ENCODE measurements around the gene SHD.

The SHD gene

DNA sequence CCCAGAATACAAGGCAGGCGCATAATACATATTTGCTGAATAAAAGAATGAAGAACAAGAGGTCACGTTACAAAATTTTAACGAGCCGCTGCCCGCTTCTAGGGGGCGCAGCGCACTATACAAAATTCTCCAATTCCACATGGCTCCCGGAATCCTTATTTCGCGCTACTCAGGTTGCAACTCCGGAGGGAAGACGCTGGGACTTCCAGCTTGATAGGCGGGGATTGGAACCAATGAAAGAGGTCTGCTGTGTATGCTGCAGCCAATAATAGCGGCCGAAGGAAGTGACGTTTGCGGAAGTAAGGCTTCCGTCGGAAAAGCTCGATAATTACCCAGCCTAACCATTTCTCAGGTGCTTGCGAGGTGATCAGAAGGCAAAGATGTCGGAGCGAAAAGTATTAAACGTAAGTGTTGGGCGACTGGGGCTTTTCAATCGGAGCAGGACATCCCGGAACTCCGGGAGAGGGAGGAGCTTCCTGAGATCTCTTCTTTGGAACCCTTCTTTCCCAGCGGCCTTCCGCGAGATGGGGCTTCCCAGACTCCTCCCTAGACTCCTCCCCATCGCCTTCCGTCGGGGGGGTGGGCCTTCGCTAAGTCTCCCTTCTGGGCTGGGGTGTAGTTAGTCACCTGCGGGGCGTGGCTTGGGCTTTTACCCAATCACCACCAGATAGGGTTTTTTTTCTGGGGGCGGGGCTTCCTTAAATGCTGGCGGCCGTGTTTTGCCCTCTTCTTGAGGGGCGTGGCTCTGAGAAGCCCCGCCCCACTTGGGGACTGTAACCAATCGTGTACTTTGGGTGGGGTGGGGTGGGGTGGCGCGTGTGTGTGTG lies 32.1 kb upstream of the SHD start, which contains the start of gene YJU2:
TSS of gene YJU2 (plus strand) at position 314 of the 827 bp plus-strand sequence. CDS start at position 381, 67 bp downstream.
- Histone ChIP-seq H3K4me1 (peaks cover 6% of the 10 kb centered on the region), H3K79me2 (no peaks in the 10 kb centered on the region), H3K36me3 (ENCODE audit: control insufficient read depth, insufficient read depth, low read length) (no peaks in the 10 kb centered on the region), H2AFZ (peak within 1 kb of the TSS; percentile 100), H3K27ac (peak within 1 kb of the TSS; percentile 100), H3K9me3 (ENCODE audit: control insufficient read depth, low read length) (no peaks in the 10 kb centered on the region), H3K4me2 (ENCODE audit: low read length) (peak within 1 kb of the TSS; percentile 90), H3K9ac (peak within 1 kb of the TSS; percentile 78), H3K4me3 (ENCODE audit: low read depth, low read length) (peak within 1 kb of the TSS; percentile 100), H3K27me3 (ENCODE audit: control insufficient read depth, insufficient read depth, low read length) (no peaks in the 10 kb centered on the region)
- TF ChIP-seq, protein P1, sequence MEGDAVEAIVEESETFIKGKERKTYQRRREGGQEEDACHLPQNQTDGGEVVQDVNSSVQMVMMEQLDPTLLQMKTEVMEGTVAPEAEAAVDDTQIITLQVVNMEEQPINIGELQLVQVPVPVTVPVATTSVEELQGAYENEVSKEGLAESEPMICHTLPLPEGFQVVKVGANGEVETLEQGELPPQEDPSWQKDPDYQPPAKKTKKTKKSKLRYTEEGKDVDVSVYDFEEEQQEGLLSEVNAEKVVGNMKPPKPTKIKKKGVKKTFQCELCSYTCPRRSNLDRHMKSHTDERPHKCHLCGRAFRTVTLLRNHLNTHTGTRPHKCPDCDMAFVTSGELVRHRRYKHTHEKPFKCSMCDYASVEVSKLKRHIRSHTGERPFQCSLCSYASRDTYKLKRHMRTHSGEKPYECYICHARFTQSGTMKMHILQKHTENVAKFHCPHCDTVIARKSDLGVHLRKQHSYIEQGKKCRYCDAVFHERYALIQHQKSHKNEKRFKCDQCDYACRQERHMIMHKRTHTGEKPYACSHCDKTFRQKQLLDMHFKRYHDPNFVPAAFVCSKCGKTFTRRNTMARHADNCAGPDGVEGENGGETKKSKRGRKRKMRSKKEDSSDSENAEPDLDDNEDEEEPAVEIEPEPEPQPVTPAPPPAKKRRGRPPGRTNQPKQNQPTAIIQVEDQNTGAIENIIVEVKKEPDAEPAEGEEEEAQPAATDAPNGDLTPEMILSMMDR (IDR thresholded peaks at IDR 0.05): peak; percentile 55

DNA sequence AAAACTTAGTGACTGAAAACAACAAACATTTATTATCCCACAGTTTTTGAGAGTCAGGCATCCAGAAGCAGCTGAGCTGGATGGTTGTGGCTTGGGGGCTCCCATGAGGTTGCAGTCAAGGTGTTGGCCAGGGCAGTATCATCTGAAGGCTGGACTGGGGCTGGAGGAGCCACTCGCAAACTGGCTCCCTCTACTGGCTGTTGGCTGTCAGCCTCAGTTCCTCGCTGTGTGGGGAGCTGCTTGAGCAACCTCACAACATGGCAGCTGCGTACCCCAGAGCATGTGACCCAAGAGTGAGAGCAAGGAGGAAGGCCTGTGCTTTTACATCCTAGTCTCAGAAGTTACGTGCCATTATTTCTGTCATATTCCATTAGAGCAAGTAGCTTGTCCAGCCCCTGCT lies 22.5 kb upstream of the SHD start:
- no peak overlapping the region for H3K9ac ChIP-seq
- TF ChIP-seq, protein P1 (IDR thresholded peaks at IDR 0.05): no peak
- H3K4me2 ChIP-seq (ENCODE audit: low read length): no peak overlapping the region
- no peaks in the 10 kb centered on the region for H3K27me3 ChIP-seq (ENCODE audit: control insufficient read depth, insufficient read depth, low read length)
- peaks cover 3% of the 10 kb centered on the region for H3K79me2 ChIP-seq
- H3K9me3 ChIP-seq (ENCODE audit: control insufficient read depth, low read length): no peaks in the 10 kb centered on the region
- no peak overlapping the region for H3K27ac ChIP-seq
- H3K4me1 ChIP-seq: no peaks in the 10 kb centered on the region
- H2AFZ ChIP-seq: no peak overlapping the region
- no peak overlapping the region for H3K4me3 ChIP-seq (ENCODE audit: low read depth, low read length)
- H3K36me3 ChIP-seq (ENCODE audit: control insufficient read depth, insufficient read depth, low read length): no peaks in the 10 kb centered on the region

DNA sequence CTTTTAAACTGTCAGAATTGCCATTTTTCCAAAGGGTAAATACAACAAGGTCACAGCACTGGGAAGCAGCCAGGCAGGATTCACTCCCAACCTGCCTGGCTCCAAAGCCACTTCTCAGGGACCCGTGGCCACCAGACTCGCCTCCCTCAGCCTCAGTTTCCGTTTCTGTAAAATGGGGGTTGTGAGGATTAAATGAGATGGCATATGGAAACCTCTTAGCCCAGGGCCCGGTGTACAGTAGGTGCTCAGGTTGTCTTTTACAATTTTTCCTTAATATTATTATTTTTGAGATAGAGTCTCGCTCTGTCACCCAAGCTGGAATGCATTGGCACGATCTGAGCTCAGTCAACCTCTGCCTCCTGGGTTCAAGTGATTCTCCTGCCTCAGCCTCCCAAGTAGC lies 22.0 kb upstream of the SHD start:
- H3K36me3 ChIP-seq (ENCODE audit: control insufficient read depth, insufficient read depth, low read length): no peaks in the 10 kb centered on the region
- H3K9ac ChIP-seq: no peak overlapping the region
- H3K4me2 ChIP-seq (ENCODE audit: low read length): no peak overlapping the region
- H2AFZ ChIP-seq: no peak overlapping the region
- H3K9me3 ChIP-seq (ENCODE audit: control insufficient read depth, low read length): no peaks in the 10 kb centered on the region
- TF ChIP-seq, protein P1 (IDR thresholded peaks at IDR 0.05): no peak
- H3K4me1 ChIP-seq: no peaks in the 10 kb centered on the region
- no peaks in the 10 kb centered on the region for H3K27me3 ChIP-seq (ENCODE audit: control insufficient read depth, insufficient read depth, low read length)
- no peak overlapping the region for H3K4me3 ChIP-seq (ENCODE audit: low read depth, low read length)
- peaks cover 3% of the 10 kb centered on the region for H3K79me2 ChIP-seq
- H3K27ac ChIP-seq: no peak overlapping the region

DNA sequence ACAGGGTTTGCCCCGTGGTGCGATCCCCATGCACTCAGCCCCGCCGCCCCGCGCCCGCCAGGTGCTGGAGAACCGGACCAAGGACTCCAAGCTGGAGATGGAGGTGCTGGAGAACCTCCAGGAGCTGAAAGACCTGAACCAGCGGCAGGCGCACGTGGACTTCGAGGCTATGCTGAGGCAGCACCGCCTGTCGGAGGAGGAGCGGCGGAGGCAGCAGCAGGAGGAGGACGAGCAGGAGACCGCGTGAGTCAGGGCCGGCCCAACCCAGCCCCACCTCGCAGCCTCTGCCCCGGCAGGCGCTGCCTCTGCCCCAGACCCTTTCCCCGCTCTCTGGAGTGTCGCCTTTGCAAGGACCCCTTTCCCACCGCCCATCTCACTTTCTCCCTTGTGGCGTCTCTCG lies 20.9 kb upstream of the SHD start:
- TF ChIP-seq, protein P1 (IDR thresholded peaks at IDR 0.05): no peak
- H2AFZ ChIP-seq: no peak overlapping the region
- peaks cover 3% of the 10 kb centered on the region for H3K79me2 ChIP-seq
- H3K27ac ChIP-seq: no peak overlapping the region
- H3K4me2 ChIP-seq (ENCODE audit: low read length): no peak overlapping the region
- H3K27me3 ChIP-seq (ENCODE audit: control insufficient read depth, insufficient read depth, low read length): no peaks in the 10 kb centered on the region
- H3K4me1 ChIP-seq: no peaks in the 10 kb centered on the region
- no peaks in the 10 kb centered on the region for H3K9me3 ChIP-seq (ENCODE audit: control insufficient read depth, low read length)
- H3K4me3 ChIP-seq (ENCODE audit: low read depth, low read length): no peak overlapping the region
- H3K36me3 ChIP-seq (ENCODE audit: control insufficient read depth, insufficient read depth, low read length): no peaks in the 10 kb centered on the region
- no peak overlapping the region for H3K9ac ChIP-seq
